AG09309 (cell line): ENCODE data around the gene OPN1MW3.

Experiments used
- DNase-seq: peaks from one replicate; pipeline ENCODE4 v3.0.0-alpha.2; 2010; ENCODE audit warnings: low read depth
- H3K4me3 ChIP-seq: 2 replicates; pipeline ENCODE4 v1.5.1; 2011; ENCODE audit warnings: mild to moderate bottlenecking, low read depth, low read length, moderate library complexity; ENCODE audit not compliant: control insufficient read depth
- CTCF ChIP-seq: IDR thresholded peaks from 2 replicates; pipeline ENCODE4 v1.5.1; 2011; ENCODE audit warnings: mild to moderate bottlenecking, low read depth, low read length, inconsistent platforms; ENCODE audit not compliant: insufficient read depth, control insufficient read depth; ENCODE audit errors: missing control alignments

The OPN1MW3 gene

DNA sequence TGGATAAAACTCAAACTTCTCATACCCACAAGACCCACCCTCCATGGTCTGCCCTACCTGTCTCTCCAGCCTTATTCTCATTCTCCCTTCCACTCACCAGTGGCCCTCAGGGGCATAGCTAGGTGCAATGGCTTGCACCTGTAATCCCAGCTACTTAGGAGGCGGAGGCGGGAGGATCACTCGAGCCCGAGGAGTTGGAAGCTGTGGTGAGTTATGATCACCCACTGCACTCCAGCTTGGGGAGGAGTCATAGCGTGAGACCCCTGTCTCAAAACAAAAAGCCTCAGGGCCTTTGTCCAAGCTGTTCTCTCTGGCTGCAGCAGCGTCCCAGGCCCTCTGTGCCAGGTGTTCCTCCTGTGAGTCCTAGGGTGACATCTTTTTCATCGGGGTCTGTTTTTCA lies 54.7 kb downstream of the OPN1MW3 start:
- DNase-seq: no peak
- no peak for TF ChIP-seq CTCF

GRCh38 chrX:154313147-154313546 lies 55.8 kb downstream of the OPN1MW3 start:
- H3K4me3 ChIP-seq: no peak overlapping the region
- no peak for DNase-seq
- TF ChIP-seq CTCF: no peak

More for the DNA sequence above, 54.7 kb downstream of the OPN1MW3 start:
- H3K4me3 ChIP-seq: no peak overlapping the region

DNA sequence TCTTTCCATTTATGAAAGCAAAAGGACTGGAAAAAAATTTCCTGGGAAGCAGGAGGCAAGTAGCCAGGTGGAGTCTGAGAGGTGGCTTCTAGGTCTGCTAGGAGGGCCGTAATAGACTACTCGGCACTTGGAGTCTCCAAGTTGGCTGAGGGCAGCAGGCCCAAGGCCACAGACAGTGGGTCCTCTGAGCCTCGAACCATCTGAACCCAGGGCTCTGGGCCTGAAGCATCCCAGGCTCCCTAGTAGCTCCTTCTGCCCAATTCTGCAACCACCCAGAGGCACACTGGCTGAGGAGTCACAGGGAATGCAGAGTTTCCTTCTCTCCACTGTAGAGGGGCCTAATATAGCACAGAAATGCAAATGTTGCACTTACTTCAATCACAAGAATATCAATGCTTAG lies 58.0 kb downstream of the OPN1MW3 start:
- no peak for TF ChIP-seq CTCF
- DNase-seq: no peak
- H3K4me3 ChIP-seq: no peak overlapping the region

- DNase-seq: no peak
- H3K4me3 ChIP-seq: no peak overlapping the region
- peak; percentile 58 for TF ChIP-seq CTCF
Observed at GRCh38 chrX:154317391-154317995, 60.1 kb downstream of the OPN1MW3 start.

- no peak overlapping the region for H3K4me3 ChIP-seq
- no peak for TF ChIP-seq CTCF
- DNase-seq: no peak
Observed at GRCh38 chrX:154320406-154320805, 63.0 kb downstream of the OPN1MW3 start.
